GM12878 (cell line): Measurements from ENCODE around the gene UEVLD. TPM values are rescaled to one million over a fixed set of nuclear protein-coding genes. Genes with fewer than 3 reads are reported as not detected.

Source experiments
- ATF3 ChIP-seq: IDR thresholded peaks from 2 replicates; pipeline ENCODE4 v1.6.1; 2011; ENCODE audit warnings: low read depth, mild to moderate bottlenecking, low read length, moderate library complexity, borderline replicate concordance; ENCODE audit errors: extremely low read depth
- BMI1 ChIP-seq: fragments of 450-650 bp; IDR thresholded peaks from 2 replicates; pipeline ENCODE4 v1.6.1; 2016; ENCODE audit warnings: mild to moderate bottlenecking, moderate library complexity, borderline replicate concordance
- BRCA1 ChIP-seq: IDR thresholded peaks from 2 replicates; pipeline ENCODE4 v1.6.1; 2011; ENCODE audit warnings: low read depth, low read length, improper control_type of control experiment
- CHD2 ChIP-seq: IDR thresholded peaks from 2 replicates; pipeline ENCODE4 v1.6.1; 2011; ENCODE audit warnings: low read depth, low read length, improper control_type of control experiment, borderline replicate concordance
- ESRRA ChIP-seq: IDR thresholded peaks from 2 replicates; pipeline ENCODE4 v1.6.1; 2012; ENCODE audit warnings: mild to moderate bottlenecking, low read length, improper control_type of control experiment
- FOXK2 ChIP-seq: fragments of 450-650 bp; IDR thresholded peaks from 2 replicates; pipeline ENCODE4 v1.6.1; 2017; ENCODE audit warnings: mild to moderate bottlenecking, moderate library complexity
- IRF5 ChIP-seq: fragments of 450-650 bp; IDR thresholded peaks from 2 replicates; pipeline ENCODE4 v1.6.1; 2017; ENCODE audit warnings: borderline replicate concordance
- JUNB ChIP-seq: IDR thresholded peaks from 2 replicates; pipeline ENCODE4 v1.6.1; 2016; ENCODE audit warnings: antibody characterized with exemption, mild to moderate bottlenecking
- LARP7 ChIP-seq: fragments of 450-650 bp; IDR thresholded peaks from 2 replicates; pipeline ENCODE4 v1.6.1; 2017; ENCODE audit warnings: mild to moderate bottlenecking
- MXI1 ChIP-seq: fragments of 150-350 bp; IDR thresholded peaks from 2 replicates; pipeline ENCODE4 v1.6.1; 2011; ENCODE audit warnings: low read depth, mild to moderate bottlenecking, inconsistent platforms, low read length, improper control_type of control experiment
- NR2C1 ChIP-seq: fragments of 450-650 bp; IDR thresholded peaks from 2 replicates; pipeline ENCODE4 v1.6.1; 2017; ENCODE audit warnings: antibody characterized with exemption, mild to moderate bottlenecking, moderate library complexity
- REST ChIP-seq: IDR thresholded peaks from 2 replicates; pipeline ENCODE4 v1.6.1; 2012; ENCODE audit warnings: mild to moderate bottlenecking, low read depth, low read length
- SPI1 ChIP-seq: IDR thresholded peaks from 2 replicates; pipeline ENCODE4 v1.6.1; 2011; ENCODE audit warnings: low read depth, mild to moderate bottlenecking, low read length, moderate library complexity, borderline replicate concordance; ENCODE audit not compliant: insufficient read depth
- SREBF1 ChIP-seq: IDR thresholded peaks from 2 replicates; pipeline ENCODE4 v1.6.1; 2012; ENCODE audit warnings: mild to moderate bottlenecking, low read length
- ZBTB40 ChIP-seq: fragments of 450-650 bp; IDR thresholded peaks from 2 replicates; pipeline ENCODE4 v1.6.1; 2016; ENCODE audit warnings: mild to moderate bottlenecking, moderate library complexity, borderline replicate concordance
- polyA plus RNA-seq, 11 experiments: library from polyadenylated mRNA; depleted of rRNA in 4 of 11; unstranded in 6 of 11; stranded (reverse) in 5 of 11; fragments of >200 nt; fragmentation: Nextera tagmentation in 4 of 11; fragmentation: Illumina TruSeq in 1 of 11; extraction: Ambion mirVana in 4 of 11; extraction: Trizol in 1 of 11; gene quantifications; 1 replicate in 1 of 11; 2 replicates in 10 of 11; pipeline versions ENCODE4 v1.2.1 to v1.2.3, GENCODE V29; 2011 to 2016; ENCODE audit warnings: inconsistent platforms in 2 of 11, missing spikeins in 2 of 11, low read depth in 1 of 11
- total RNA-seq, 4 experiments: library from RNA; depleted of rRNA in 3 of 4; stranded (reverse); fragments of >200 nt in 3 of 4; fragmentation: Illumina TruSeq in 1 of 4; extraction: Trizol in 1 of 4; gene quantifications; 2 replicates each; pipeline versions ENCODE4 v1.2.1 to v1.2.3, GENCODE V29; 2013 to 2021

The UEVLD gene
- total and polyA plus RNA-seq, 10 of the 15 experiments (the other 5 are each of a cell fraction or from before 2014, with no cell fraction given): 6.5 to 16.3 (median 13.4) TPM

GRCh38 chr11:18634140-18635032, 45.9 kb upstream of the UEVLD start, which contains the start of gene SPTY2D1 (continued):
- TF ChIP-seq REST: no peak
- TF ChIP-seq MXI1: peak; percentile 31; the same call in 1 of the 2 replicates
- 0 out of 2 replicates have a peak, but pooled peaks have one; percentile 8 for TF ChIP-seq BRCA1
- 0 out of 2 replicates have a peak, but pooled peaks have one; percentile 23 for TF ChIP-seq SPI1
- TF ChIP-seq IRF5: no peak
- TF ChIP-seq ESRRA: no peak
- TF ChIP-seq LARP7: peak; percentile 29; the same call in 1 of the 2 replicates
- no peak for TF ChIP-seq FOXK2
- peak; percentile 56; the same call in 1 of the 2 replicates for TF ChIP-seq ATF3
- TF ChIP-seq SREBF1: no peak
- TF ChIP-seq ZBTB40: peak; percentile 95
- no peak for TF ChIP-seq JUNB
- no peak for TF ChIP-seq BMI1
- peak; percentile 31; the same call in 1 of the 2 replicates for TF ChIP-seq NR2C1
- peak; percentile 96 for TF ChIP-seq CHD2
